ENCODE results near the gene ALOX12B. TPM values are rescaled to one million over a fixed set of nuclear protein-coding genes. Genes with fewer than 3 reads are reported as not detected.

Gene ALOX12B
- total and polyA plus RNA-seq, 2 of the 13 experiments (the other 11 are each of a cell fraction or from before 2014, with no cell fraction given), result 0.13 TPM; not detected in 1

GRCh38 chr17:8121681-8122421, 34.3 kb upstream of the ALOX12B start (continued):
- TF ChIP-seq, protein P1, sequence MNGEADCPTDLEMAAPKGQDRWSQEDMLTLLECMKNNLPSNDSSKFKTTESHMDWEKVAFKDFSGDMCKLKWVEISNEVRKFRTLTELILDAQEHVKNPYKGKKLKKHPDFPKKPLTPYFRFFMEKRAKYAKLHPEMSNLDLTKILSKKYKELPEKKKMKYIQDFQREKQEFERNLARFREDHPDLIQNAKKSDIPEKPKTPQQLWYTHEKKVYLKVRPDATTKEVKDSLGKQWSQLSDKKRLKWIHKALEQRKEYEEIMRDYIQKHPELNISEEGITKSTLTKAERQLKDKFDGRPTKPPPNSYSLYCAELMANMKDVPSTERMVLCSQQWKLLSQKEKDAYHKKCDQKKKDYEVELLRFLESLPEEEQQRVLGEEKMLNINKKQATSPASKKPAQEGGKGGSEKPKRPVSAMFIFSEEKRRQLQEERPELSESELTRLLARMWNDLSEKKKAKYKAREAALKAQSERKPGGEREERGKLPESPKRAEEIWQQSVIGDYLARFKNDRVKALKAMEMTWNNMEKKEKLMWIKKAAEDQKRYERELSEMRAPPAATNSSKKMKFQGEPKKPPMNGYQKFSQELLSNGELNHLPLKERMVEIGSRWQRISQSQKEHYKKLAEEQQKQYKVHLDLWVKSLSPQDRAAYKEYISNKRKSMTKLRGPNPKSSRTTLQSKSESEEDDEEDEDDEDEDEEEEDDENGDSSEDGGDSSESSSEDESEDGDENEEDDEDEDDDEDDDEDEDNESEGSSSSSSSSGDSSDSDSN (CRISPR knock-in tag; IDR thresholded peaks at IDR 0.05), result peak; percentile 90; the same call in 1 of the 2 replicates
- TF ChIP-seq MXI1 (IDR thresholded peaks at IDR 0.05; ENCODE audit: borderline replicate concordance, low read depth, low read length) (peak; percentile 65; the same call in 1 of the 3 replicates), ARID4A (CRISPR knock-in tag; IDR thresholded peaks at IDR 0.05; ENCODE audit: borderline replicate concordance) (peak; percentile 67; the same call in 1 of the 2 replicates), ZUFSP (CRISPR knock-in tag; IDR thresholded peaks at IDR 0.05; ENCODE audit: borderline replicate concordance) (no peak), STAG1 (CRISPR knock-in tag; IDR thresholded peaks at IDR 0.05) (peak; percentile 87), RXRA (CRISPR knock-in tag; IDR thresholded peaks at IDR 0.05) (0 out of 2 replicates have a peak, but pooled peaks have one; percentile 30), SPEN (CRISPR knock-in tag; IDR thresholded peaks at IDR 0.05; ENCODE audit: low read depth) (peak; percentile 61), SIX1 (CRISPR knock-in tag; IDR thresholded peaks at IDR 0.05; ENCODE audit: borderline replicate concordance) (no peak), FOXA1 (IDR thresholded peaks at IDR 0.05) (no peak), FOXA1 (CRISPR knock-in tag; IDR thresholded peaks at IDR 0.05) (no peak), TCF12 (IDR thresholded peaks at IDR 0.05) (no peak), TCF12 (CRISPR knock-in tag; IDR thresholded peaks at IDR 0.05) (0 out of 2 replicates have a peak, but pooled peaks have one; percentile 67), ZBTB38 (CRISPR knock-in tag; IDR thresholded peaks at IDR 0.05) (peak; percentile 69), YY1 (IDR thresholded peaks at IDR 0.05; ENCODE audit: insufficient read depth, insufficient replicate concordance, low read depth, low read length) (peak; percentile 29), ZSCAN25 (CRISPR knock-in tag; IDR thresholded peaks at IDR 0.05) (peak; percentile 94), ZNF337 (CRISPR knock-in tag; IDR thresholded peaks at IDR 0.05; ENCODE audit: borderline replicate concordance, low read depth) (0 out of 2 replicates have a peak, but pooled peaks have one; percentile 51), GABPB1 (CRISPR knock-in tag; IDR thresholded peaks at IDR 0.05) (peak; percentile 52; the same call in 1 of the 2 replicates), FOXA3 (CRISPR knock-in tag; IDR thresholded peaks at IDR 0.05) (no peak), KDM5B (CRISPR knock-in tag; IDR thresholded peaks at IDR 0.05; ENCODE audit: borderline replicate concordance) (peak; percentile 63; the same call in 1 of the 2 replicates), SMAD3 (CRISPR knock-in tag; IDR thresholded peaks at IDR 0.05) (0 out of 2 replicates have a peak, but pooled peaks have one; percentile 27), GATAD2A (CRISPR knock-in tag; IDR thresholded peaks at IDR 0.05) (no peak)
- TF ChIP-seq, protein P2, sequence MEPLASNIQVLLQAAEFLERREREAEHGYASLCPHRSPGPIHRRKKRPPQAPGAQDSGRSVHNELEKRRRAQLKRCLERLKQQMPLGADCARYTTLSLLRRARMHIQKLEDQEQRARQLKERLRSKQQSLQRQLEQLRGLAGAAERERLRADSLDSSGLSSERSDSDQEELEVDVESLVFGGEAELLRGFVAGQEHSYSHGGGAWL (CRISPR knock-in tag; IDR thresholded peaks at IDR 0.05), result 0 out of 2 replicates have a peak, but pooled peaks have one; percentile 49

Data from HepG2 (cell line).